HepG2 (cell line): ENCODE measurements around the gene NUDT22. TPM values are rescaled to one million over a fixed set of nuclear protein-coding genes. Genes with fewer than 3 reads are reported as not detected.

ENCODE experiments used
- FOXK1 ChIP-seq: sonication (generic); formaldehyde crosslinking; IDR thresholded peaks from 2 replicates; pipeline ENCODE4 v1.4.0; 2020; ENCODE audit warnings: low read depth, missing genetic modification reagents, borderline replicate concordance
- GZF1 ChIP-seq: sonication (generic); formaldehyde crosslinking; IDR thresholded peaks from 2 replicates; pipeline ENCODE4 v1.5.1; 2020; ENCODE audit warnings: mild to moderate bottlenecking, missing genetic modification reagents
- ISX ChIP-seq: sonication (generic); formaldehyde crosslinking; conservative IDR thresholded peaks from 2 replicates; pipeline ENCODE4 v1.5.0; 2020; ENCODE audit warnings: missing genetic modification reagents
- NFE2L2 ChIP-seq: fragments of 150-350 bp; IDR thresholded peaks from 2 replicates; pipeline ENCODE4 v1.6.1; 2014; ENCODE audit warnings: low read length
- PHF5A ChIP-seq: IDR thresholded peaks from one replicate; pipeline ENCODE4 v1.6.1; 2018; ENCODE audit warnings: low read depth, missing genetic modification reagents; ENCODE audit not compliant: unreplicated experiment
- ZNF142 ChIP-seq: sonication (generic); formaldehyde crosslinking; IDR thresholded peaks from 2 replicates; pipeline ENCODE4 v1.4.0; 2020; ENCODE audit warnings: missing genetic modification reagents
- ZUFSP ChIP-seq: sonication (generic); formaldehyde crosslinking; IDR thresholded peaks from 2 replicates; pipeline ENCODE4 v1.9.0; 2021; ENCODE audit warnings: missing genetic modification reagents, mild to moderate bottlenecking, borderline replicate concordance
- polyA plus RNA-seq, 8 experiments: library from polyadenylated mRNA; depleted of rRNA in 3 of 8; stranded (reverse) in 7 of 8; unstranded in 1 of 8; fragments of >200 nt; fragmentation: Illumina TruSeq in 4 of 8; extraction: Trizol in 4 of 8; gene quantifications; 2 replicates each; pipeline versions ENCODE4 v1.2.1 to v1.2.3, GENCODE V29; 2011 to 2016; ENCODE audit warnings: low read depth in 4 of 8, missing spikeins in 1 of 8, mixed read lengths in 1 of 8; ENCODE audit not compliant: insufficient read depth in 1 of 8
- total RNA-seq, 5 experiments: library from RNA; depleted of rRNA; stranded (reverse); fragments of >200 nt; fragmentation: Illumina TruSeq; extraction: Trizol; gene quantifications; 2 replicates each; pipeline ENCODE4 v1.2.3, GENCODE V29; 2016; ENCODE audit warnings: low read depth in 1 of 5

The NUDT22 gene
- total and polyA plus RNA-seq, 2 of the 13 experiments (the other 11 are each of a cell fraction or from before 2014, with no cell fraction given) = 33.5 to 39.8 TPM

- TF ChIP-seq ZNF142 (CRISPR knock-in tag) (no peak), NFE2L2 (no peak), ISX (no peak), FOXK1 (no peak), GZF1 (no peak), PHF5A (CRISPR knock-in tag) (no peak), ZUFSP (CRISPR knock-in tag) (no peak)
Observed at GRCh38 chr11:64264371-64264852, 38.3 kb downstream of the NUDT22 start (continued).
